CD4-positive, alpha-beta memory T cell (primary cell): ENCODE data around the gene GABRR1. TPM values are rescaled to one million over a fixed set of nuclear protein-coding genes. Genes with fewer than 3 reads are reported as not detected.

Experiments
- CTCF ChIA-PET: fragments of 350-600 bp; sonication (Branson Sonifier 250); formaldehyde crosslinking; loops from one replicate; lab custom pipeline; 2021; ENCODE audit warnings: inconsistent platforms; ENCODE audit not compliant: partially characterized antibody; lab: Charles Lee
- POLR2A ChIA-PET: fragments of 350-600 bp; sonication (Branson Sonifier 250); formaldehyde crosslinking; loops from one replicate; lab custom pipeline; 2021; ENCODE audit not compliant: partially characterized antibody; lab: Charles Lee
- DNase-seq, 5 donors: peaks; one replicate each; pipeline versions ENCODE4 v3.0.0 to v3.0.0-alpha.2; 2020 to 2022; ENCODE audit warnings: mixed read lengths in 1 of 5
- H3K27ac ChIP-seq: one replicate; pipeline ENCODE4 v1.7.0; 2013; ENCODE audit warnings: low read depth, low read length
- H3K27me3 ChIP-seq: 2 replicates; pipeline ENCODE4 v1.7.0; 2013; ENCODE audit warnings: mild to moderate bottlenecking, low read length, moderate library complexity; ENCODE audit not compliant: insufficient read depth
- H3K36me3 ChIP-seq: 2 replicates; pipeline ENCODE4 v1.7.0; 2013; ENCODE audit warnings: mild to moderate bottlenecking, low read length, moderate library complexity; ENCODE audit not compliant: insufficient read depth
- H3K4me1 ChIP-seq: 2 replicates; pipeline ENCODE4 v1.7.0; 2013; ENCODE audit warnings: mild to moderate bottlenecking, low read length, moderate library complexity; ENCODE audit not compliant: insufficient read depth
- H3K4me3 ChIP-seq, 2 donors: one replicate each; pipeline ENCODE4 v1.7.0; 2013; ENCODE audit warnings: low read length in 2 of 2, mild to moderate bottlenecking in 1 of 2
- H3K9me3 ChIP-seq, 2 donors: one replicate each; pipeline ENCODE4 v1.7.0; 2013; ENCODE audit warnings: low read length in 2 of 2, control low read depth in 1 of 2; ENCODE audit not compliant: control insufficient read depth in 1 of 2
- H3K27ac Mint-ChIP-seq, 7 donors: one replicate each; pipeline ENCODE4 v1.8.0; 2020 to 2021; ENCODE audit warnings: mixed read lengths in 7 of 7, mild to moderate bottlenecking in 6 of 7, inconsistent platforms in 3 of 7, moderate library complexity in 3 of 7
- H3K27me3 Mint-ChIP-seq, 2 donors: one replicate each; pipeline ENCODE4 v1.8.0; 2020 to 2021; ENCODE audit warnings: mixed read lengths in 2 of 2
- H3K36me3 Mint-ChIP-seq, 2 donors: one replicate each; pipeline ENCODE4 v1.8.0; 2020 to 2021; ENCODE audit warnings: mixed read lengths in 2 of 2, inconsistent platforms in 1 of 2, mild to moderate bottlenecking in 1 of 2
- H3K4me1 Mint-ChIP-seq, 4 donors: one replicate each; pipeline ENCODE4 v1.8.0; 2020 to 2021; ENCODE audit warnings: mixed read lengths in 4 of 4, mild to moderate bottlenecking in 1 of 4
- H3K4me3 Mint-ChIP-seq, 8 donors: one replicate each; pipeline ENCODE4 v1.8.0; 2020 to 2021; ENCODE audit warnings: mixed read lengths in 8 of 8, mild to moderate bottlenecking in 7 of 8, moderate library complexity in 6 of 8, inconsistent platforms in 3 of 8
- H3K9me3 Mint-ChIP-seq, 8 donors: one replicate each; pipeline ENCODE4 v1.8.0; 2020 to 2021; ENCODE audit warnings: mixed read lengths in 8 of 8, mild to moderate bottlenecking in 5 of 8, inconsistent platforms in 3 of 8, moderate library complexity in 1 of 8
- intact Hi-C: fragments of 100-400 bp; cut with micrococcal nuclease; formaldehyde crosslinking; loops from one replicate; pipeline ENCODE4 v1.15.1; 2023
- polyA plus RNA-seq, 2 donors: library from polyadenylated mRNA; unstranded; fragments of 300-500 nt; fragmentation: Illumina TruSeq; gene quantifications; one replicate each; pipeline ENCODE4 v1.2.3, GENCODE V29; 2021
- total RNA-seq, 2 experiments: library from RNA; stranded (reverse); gene quantifications; one replicate each; pipeline ENCODE4 v1.2.3, GENCODE V29; 2021

Gene GABRR1
- total RNA-seq (not detected), polyA plus RNA-seq (not detected)

DNA sequence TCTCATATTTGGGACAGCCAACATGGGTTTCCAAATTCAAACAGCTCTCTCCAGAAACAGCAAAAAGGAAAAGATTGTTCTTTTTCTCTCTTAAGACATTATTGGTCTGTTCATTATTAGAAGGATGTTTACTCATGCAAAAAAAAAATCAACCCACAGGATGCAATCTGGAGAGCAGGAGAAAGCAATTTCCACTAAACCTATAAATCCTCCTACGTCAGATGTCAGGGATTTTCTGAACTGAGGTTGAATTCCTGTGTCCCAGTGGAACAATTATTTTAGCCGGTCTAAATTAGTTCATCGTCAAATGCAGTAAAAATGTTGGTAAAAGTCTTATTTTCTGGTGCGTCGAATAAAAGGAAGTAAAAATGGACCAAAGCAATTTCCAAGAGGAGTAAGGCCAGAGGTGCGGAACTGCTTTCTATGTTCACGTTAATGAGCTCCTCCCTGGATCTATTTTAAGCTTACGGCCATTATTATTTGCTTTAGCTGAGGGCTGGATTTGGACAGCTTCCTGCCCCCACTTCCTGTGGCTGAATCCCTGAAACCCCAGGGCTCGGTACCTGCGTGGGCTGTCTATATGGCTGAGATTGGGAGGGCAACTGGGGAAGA is at the start of gene GABRR1:
Gene GABRR1 (minus strand): TSS at position 60 of the 612 bp plus-strand sequence. CDS start 36 bp downstream, at position 24.
- Histone ChIP-seq H3K4me1 (no peaks in the 10 kb centered on the region), H3K27me3 (no peaks in the 10 kb centered on the region), H3K27ac (no peak within 1 kb of the TSS), H3K4me3 (no peak within 1 kb of the TSS), H3K36me3 (no peaks in the 10 kb centered on the region), H3K9me3 (no peaks in the 10 kb centered on the region)
- no peaks in the 10 kb centered on the region for H3K36me3 Mint-ChIP-seq
- no peak for DNase-seq
- peaks cover 10 to 11% of the 10 kb centered on the region in 2 donors for H3K27me3 Mint-ChIP-seq
- no peak within 1 kb of the TSS for H3K27ac Mint-ChIP-seq
- H3K9me3 Mint-ChIP-seq, result no peaks in the 10 kb centered on the region
- H3K4me1 Mint-ChIP-seq, result no peaks in the 10 kb centered on the region
- CTCF ChIA-PET, result interaction anchor here (1.0 kb wide), 1 partner anchor 155 kb away, joined by 3 read pairs; no protein-coding TSS in a partner anchor
- intact Hi-C loops, result no loop called here
- H3K4me3 Mint-ChIP-seq, result no peak within 1 kb of the TSS
- POLR2A ChIA-PET, result no interaction called here

- H3K27me3 Mint-ChIP-seq, result peaks cover 5% of the 10 kb centered on the region in 2 donors
- no peak overlapping the region for H3K4me3 Mint-ChIP-seq
- DNase-seq, result no peak
- POLR2A ChIA-PET, result no interaction called here
- intact Hi-C loops, result no loop called here
- CTCF ChIA-PET, result interaction anchor here (1.2 kb wide), 1 partner anchor 108 kb away, joined by 3 read pairs; no protein-coding TSS in a partner anchor
- H3K36me3 ChIP-seq, result no peaks in the 10 kb centered on the region
- H3K36me3 Mint-ChIP-seq, result no peaks in the 10 kb centered on the region
- H3K4me1 Mint-ChIP-seq, result peaks cover 0 to 2% (median 0%) of the 10 kb centered on the region in 4 donors
- H3K27me3 ChIP-seq, result no peaks in the 10 kb centered on the region
- H3K9me3 ChIP-seq, result no peaks in the 10 kb centered on the region
- H3K4me3 ChIP-seq, result no peak overlapping the region
- no peak overlapping the region for H3K27ac ChIP-seq
- H3K4me1 ChIP-seq, result no peaks in the 10 kb centered on the region
- H3K27ac Mint-ChIP-seq, result no peak overlapping the region
- no peaks in the 10 kb centered on the region for H3K9me3 Mint-ChIP-seq
Observed at GRCh38 chr6:89264296-89264695, 47.1 kb upstream of the GABRR1 start.

DNA sequence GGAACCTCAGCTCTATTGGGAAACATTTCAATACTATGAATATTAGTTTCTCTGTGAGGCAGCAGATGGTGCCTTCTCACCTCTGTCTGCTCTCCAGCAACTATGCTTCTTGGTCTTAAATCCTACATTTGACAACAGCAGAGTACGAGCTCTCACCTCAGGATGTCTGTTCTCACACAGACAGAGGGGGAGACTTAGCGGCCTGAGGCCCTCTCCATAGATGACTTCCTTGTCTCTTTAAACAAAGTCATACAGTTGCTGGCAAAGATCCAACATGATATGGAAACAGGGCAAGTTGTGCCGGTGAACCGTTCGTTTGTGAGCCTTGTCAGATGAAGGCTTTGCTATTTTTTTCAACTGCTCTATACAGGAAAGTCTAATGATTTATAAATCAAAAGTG is 43.7 kb upstream of the GABRR1 start:
- POLR2A ChIA-PET, result no interaction called here
- Histone ChIP-seq H3K9me3 (no peaks in the 10 kb centered on the region), H3K4me3 (no peak overlapping the region), H3K4me1 (no peaks in the 10 kb centered on the region), H3K27me3 (no peaks in the 10 kb centered on the region), H3K36me3 (no peaks in the 10 kb centered on the region), H3K27ac (no peak overlapping the region)
- peak overlapping the region in 1 of 7 donors; percentile 37 for H3K27ac Mint-ChIP-seq
- no peak overlapping the region for H3K4me3 Mint-ChIP-seq
- no peaks in the 10 kb centered on the region for H3K36me3 Mint-ChIP-seq
- no peak for DNase-seq
- CTCF ChIA-PET, result interaction anchor here (1.4 kb wide), 1 partner anchor 278 kb away, joined by 3 read pairs; no protein-coding TSS in a partner anchor
- intact Hi-C loops, result no loop called here
- H3K9me3 Mint-ChIP-seq, result no peaks in the 10 kb centered on the region
- peaks cover 0 to 2% (median 0%) of the 10 kb centered on the region in 4 donors for H3K4me1 Mint-ChIP-seq
- H3K27me3 Mint-ChIP-seq, result peaks cover 2 to 3% of the 10 kb centered on the region in 2 donors

DNA sequence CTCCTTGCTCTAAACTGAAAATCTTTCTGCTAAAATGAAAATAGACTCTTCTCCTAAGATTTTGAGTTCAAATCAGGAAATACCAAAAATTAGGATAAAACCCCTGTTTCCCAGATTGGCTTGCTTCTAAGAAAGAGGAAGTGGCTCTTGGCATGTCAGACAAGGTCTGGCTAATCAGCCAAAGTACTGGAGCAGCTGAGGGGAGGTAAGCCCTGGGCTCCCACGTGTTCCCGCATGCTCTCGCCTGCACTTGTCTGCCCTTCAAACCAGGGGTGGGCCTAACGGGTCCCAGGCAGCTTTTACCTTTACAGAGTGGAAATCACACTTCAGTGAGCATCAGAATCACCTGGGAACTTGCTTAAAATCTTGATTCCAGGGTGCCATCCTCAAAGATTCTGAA is 43.2 kb upstream of the GABRR1 start:
- POLR2A ChIA-PET, result interaction anchor here (0.5 kb wide), 1 partner anchor 96 kb away, joined by 3 read pairs; no protein-coding TSS in a partner anchor
- intact Hi-C loops, result no loop called here
- no peaks in the 10 kb centered on the region for H3K36me3 Mint-ChIP-seq
- H3K9me3 ChIP-seq, result no peaks in the 10 kb centered on the region
- no peak overlapping the region for H3K27ac ChIP-seq
- H3K4me3 ChIP-seq, result no peak overlapping the region
- DNase-seq, result no peak
- peaks cover 2 to 3% of the 10 kb centered on the region in 2 donors for H3K27me3 Mint-ChIP-seq
- H3K27ac Mint-ChIP-seq, result no peak overlapping the region
- H3K4me3 Mint-ChIP-seq, result no peak overlapping the region
- H3K4me1 ChIP-seq, result no peaks in the 10 kb centered on the region
- no peaks in the 10 kb centered on the region for H3K9me3 Mint-ChIP-seq
- H3K36me3 ChIP-seq, result no peaks in the 10 kb centered on the region
- CTCF ChIA-PET, result no interaction called here
- no peaks in the 10 kb centered on the region for H3K27me3 ChIP-seq
- peaks cover 0 to 2% (median 0%) of the 10 kb centered on the region in 4 donors for H3K4me1 Mint-ChIP-seq

DNA sequence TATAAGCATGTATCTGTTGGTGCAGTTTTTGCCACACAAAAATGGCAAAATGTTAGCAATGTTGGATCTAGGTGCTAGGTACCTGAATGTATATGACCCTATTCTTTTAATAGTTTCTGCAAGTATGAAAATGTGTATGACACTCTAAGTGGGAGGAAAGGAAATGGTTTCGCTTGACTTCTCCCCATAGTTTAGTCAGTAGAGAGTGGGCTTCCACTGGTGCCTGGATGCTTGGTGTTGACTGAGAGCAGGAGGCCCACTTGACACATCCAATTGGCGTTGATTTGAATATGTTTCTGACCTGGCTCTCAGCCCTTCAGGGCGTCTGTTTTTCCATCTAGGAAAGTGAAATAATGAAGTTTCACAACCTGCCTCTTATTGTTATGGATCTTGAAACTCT is 41.8 kb upstream of the GABRR1 start:
- Histone ChIP-seq H3K9me3 (no peaks in the 10 kb centered on the region), H3K4me1 (no peaks in the 10 kb centered on the region), H3K4me3 (no peak overlapping the region), H3K27me3 (no peaks in the 10 kb centered on the region), H3K27ac (no peak overlapping the region), H3K36me3 (no peaks in the 10 kb centered on the region)
- Mint-ChIP-seq H3K27ac (no peak overlapping the region), H3K36me3 (no peaks in the 10 kb centered on the region), H3K9me3 (no peaks in the 10 kb centered on the region), H3K27me3 (peaks cover 0 to 5% of the 10 kb centered on the region in 2 donors), H3K4me3 (no peak overlapping the region), H3K4me1 (peaks cover 0 to 2% (median 0%) of the 10 kb centered on the region in 4 donors)
- no peak for DNase-seq
- POLR2A ChIA-PET, result no interaction called here
- intact Hi-C loops, result no loop called here
- CTCF ChIA-PET, result no interaction called here

DNA sequence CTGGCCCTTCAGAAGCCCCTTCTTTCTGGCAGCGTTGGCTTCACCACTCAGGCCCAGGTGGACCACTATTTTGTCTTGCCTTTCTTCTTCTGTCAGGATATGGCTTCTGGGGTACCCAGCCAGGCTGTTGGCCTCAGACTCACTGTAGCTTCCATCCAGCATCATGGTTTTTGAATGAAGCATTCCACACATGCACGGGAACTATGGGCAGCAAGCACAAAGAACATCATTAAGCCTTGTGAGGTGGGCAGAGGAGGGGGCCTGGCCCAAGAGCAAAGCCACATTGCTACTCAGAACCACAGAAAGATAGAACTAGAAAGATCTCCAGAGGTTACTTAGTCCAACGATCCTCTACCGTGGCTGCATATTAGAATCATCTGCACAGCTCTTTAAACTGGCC is 40.6 kb upstream of the GABRR1 start:
- H3K4me3 Mint-ChIP-seq, result no peak overlapping the region
- Histone ChIP-seq H3K4me3 (no peak overlapping the region), H3K27ac (no peak overlapping the region), H3K27me3 (no peaks in the 10 kb centered on the region), H3K36me3 (no peaks in the 10 kb centered on the region), H3K4me1 (no peaks in the 10 kb centered on the region), H3K9me3 (no peaks in the 10 kb centered on the region)
- no peak overlapping the region for H3K27ac Mint-ChIP-seq
- POLR2A ChIA-PET, result no interaction called here
- CTCF ChIA-PET, result no interaction called here
- H3K9me3 Mint-ChIP-seq, result no peaks in the 10 kb centered on the region
- H3K4me1 Mint-ChIP-seq, result peaks cover 0 to 2% (median 0%) of the 10 kb centered on the region in 4 donors
- no peaks in the 10 kb centered on the region for H3K36me3 Mint-ChIP-seq
- peaks cover 0 to 2% of the 10 kb centered on the region in 2 donors for H3K27me3 Mint-ChIP-seq
- intact Hi-C loops, result no loop called here
- no peak for DNase-seq

DNA sequence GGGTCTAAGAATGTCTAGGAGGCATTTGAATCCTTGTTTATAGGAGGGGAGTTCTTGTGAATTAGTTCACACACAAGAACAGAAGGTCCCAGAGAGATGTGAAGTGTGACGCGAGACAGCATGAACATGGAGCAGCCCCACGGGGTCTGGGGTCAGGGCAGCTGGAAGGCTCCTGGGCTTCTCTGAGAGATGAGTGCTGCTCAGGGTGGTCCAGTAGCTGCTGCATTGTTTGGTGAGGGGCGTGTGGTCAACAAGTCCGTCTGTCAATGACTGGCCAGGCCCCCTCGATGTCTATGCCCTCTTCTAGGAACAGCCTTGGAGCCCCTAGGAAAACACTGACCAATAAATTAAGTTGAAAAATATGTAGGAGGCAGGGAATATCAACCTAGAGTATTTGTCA is 40.2 kb upstream of the GABRR1 start:
- H3K27me3 ChIP-seq, result no peaks in the 10 kb centered on the region
- H3K27me3 Mint-ChIP-seq, result peaks cover 0 to 2% of the 10 kb centered on the region in 2 donors
- H3K36me3 Mint-ChIP-seq, result no peaks in the 10 kb centered on the region
- peaks cover 0 to 2% (median 0%) of the 10 kb centered on the region in 4 donors for H3K4me1 Mint-ChIP-seq
- H3K36me3 ChIP-seq, result no peaks in the 10 kb centered on the region
- no peak overlapping the region for H3K27ac Mint-ChIP-seq
- intact Hi-C loops, result no loop called here
- no peak overlapping the region for H3K4me3 Mint-ChIP-seq
- no peak for DNase-seq
- no peaks in the 10 kb centered on the region for H3K9me3 ChIP-seq
- ChIA-PET CTCF (no interaction called here), POLR2A (no interaction called here)
- no peaks in the 10 kb centered on the region for H3K4me1 ChIP-seq
- H3K9me3 Mint-ChIP-seq, result no peaks in the 10 kb centered on the region
- H3K27ac ChIP-seq, result no peak overlapping the region
- no peak overlapping the region for H3K4me3 ChIP-seq
